SK-N-SH (cell line): Measurements from ENCODE around the gene SEMA3A. TPM values are rescaled to one million over a fixed set of nuclear protein-coding genes. Genes with fewer than 3 reads are reported as not detected.
A peak's percentile ranks its signal among the peaks of the same experiment; 100 is the strongest.

Experiments
- CTCF ChIA-PET: fragments of 300-600, 350-600 bp; formaldehyde crosslinking; extraction: SDS; loops from one replicate; lab custom pipeline; 2021; lab: Yijun Ruan, JAX
- POLR2A ChIA-PET: fragments of 350-600 bp; sonication (Branson Sonifier 250); formaldehyde crosslinking; extraction: SDS; loops from one replicate; lab custom pipeline; 2020; ENCODE audit warnings: antibody characterized with exemption, inconsistent platforms; lab: Yijun Ruan, JAX
- DNase-seq: peaks from one replicate; pipeline ENCODE4 v3.0.0; 2012
- H2AFZ ChIP-seq: fragments of 200-600 bp; sonication (generic); 2 replicates; pipeline ENCODE4 v1.8.1; 2016; ENCODE audit warnings: antibody characterized with exemption, mild to moderate bottlenecking, low read depth
- H3F3A ChIP-seq: fragments of 200-600 bp; sonication (generic); replicated peaks from 2 replicates; pipeline ENCODE3; 2016; ENCODE audit warnings: antibody characterized with exemption, mild to moderate bottlenecking; ENCODE audit not compliant: insufficient read depth
- H3K27ac ChIP-seq, 2 experiments: fragments of 200-500 bp in 1 of 2; fragments of 200-600 bp in 1 of 2; sonication (Bioruptor generic) in 1 of 2; sonication (generic), shearing (Covaris generic) in 1 of 2; 2 replicates each; pipeline versions ENCODE4 v1.5.1 to v1.6.1; 2014 to 2016; ENCODE audit warnings: low read depth in 2 of 2, inconsistent platforms in 1 of 2, low read length in 1 of 2, mild to moderate bottlenecking in 1 of 2, mixed read lengths in 1 of 2
- H3K27me3 ChIP-seq: fragments of 200-600 bp; sonication (generic), shearing (Covaris generic); 2 replicates; pipeline ENCODE4 v1.6.1; 2016; ENCODE audit warnings: mixed run types; ENCODE audit not compliant: insufficient read depth
- H3K36me3 ChIP-seq, 2 experiments: fragments of 200-500 bp in 1 of 2; fragments of 200-600 bp in 1 of 2; sonication (Bioruptor generic) in 1 of 2; sonication (generic) in 1 of 2; replicated peaks in 1 of 2; 2 replicates each; pipeline versions ENCODE3 to v1.5.1; 2014 to 2016; ENCODE audit warnings: low read length in 1 of 2, mild to moderate bottlenecking in 1 of 2; ENCODE audit not compliant: insufficient read depth in 2 of 2, control insufficient read depth in 1 of 2
- H3K4me1 ChIP-seq, 2 experiments: fragments of 200-500 bp in 1 of 2; fragments of 200-600 bp in 1 of 2; sonication (Bioruptor generic) in 1 of 2; sonication (generic), shearing (Covaris generic) in 1 of 2; 2 replicates each; pipeline versions ENCODE4 v1.5.1 to v1.6.1; 2014 to 2016; ENCODE audit warnings: low read depth in 1 of 2, low read length in 1 of 2, mixed run types in 1 of 2; ENCODE audit not compliant: insufficient read depth in 2 of 2, control insufficient read depth in 1 of 2
- H3K4me2 ChIP-seq: fragments of 200-600 bp; sonication (generic), shearing (Covaris generic); 2 replicates; pipeline ENCODE4 v1.6.1; 2017; ENCODE audit warnings: mixed run types
- H3K4me3 ChIP-seq, 2 experiments: fragments of 200-500 bp in 1 of 2; fragments of 200-600 bp in 1 of 2; sonication (Bioruptor generic) in 1 of 2; sonication (generic), shearing (Covaris generic) in 1 of 2; 2 replicates each; pipeline versions ENCODE4 v1.5.1 to v1.8.1; 2014 to 2016; ENCODE audit warnings: low read depth in 2 of 2, inconsistent platforms in 1 of 2, low read length in 1 of 2, mild to moderate bottlenecking in 1 of 2, mixed read lengths in 1 of 2, moderate library complexity in 1 of 2
- H3K79me2 ChIP-seq: fragments of 200-600 bp; sonication (generic); 2 replicates; pipeline ENCODE4 v1.8.1; 2017; ENCODE audit warnings: mild to moderate bottlenecking; ENCODE audit not compliant: insufficient read depth
- H3K9ac ChIP-seq: fragments of 200-600 bp; sonication (generic); 2 replicates; pipeline ENCODE4 v1.6.1; 2017; ENCODE audit warnings: mixed run types
- H3K9me2 ChIP-seq: fragments of 200-600 bp; sonication (generic); 2 replicates; pipeline ENCODE4 v1.6.1; 2017; ENCODE audit warnings: mixed run types
- H3K9me3 ChIP-seq: fragments of 200-600 bp; sonication (generic); 2 replicates; pipeline ENCODE4 v1.6.1; 2017; ENCODE audit warnings: mixed run types, mild to moderate bottlenecking, moderate library complexity
- H4K20me1 ChIP-seq: fragments of 200-600 bp; sonication (generic); 2 replicates; pipeline ENCODE4 v1.6.1; 2017; ENCODE audit warnings: mild to moderate bottlenecking, mixed run types; ENCODE audit not compliant: insufficient read depth
- CHD2 ChIP-seq: fragments of 150-350 bp; IDR thresholded peaks from 2 replicates; pipeline ENCODE4 v1.6.1; 2018; ENCODE audit warnings: low read length; ENCODE audit not compliant: partially characterized antibody
- ELF1 ChIP-seq: IDR thresholded peaks from 2 replicates; pipeline ENCODE4 v1.4.0; 2012
- EZH2phosphoT487 ChIP-seq: fragments of 200-600 bp; sonication (generic); IDR thresholded peaks from 2 replicates; pipeline ENCODE4 v1.6.1; 2017; ENCODE audit warnings: low read depth, mixed run types, mild to moderate bottlenecking, antibody characterized with exemption, moderate library complexity, borderline replicate concordance
- FOSL2 ChIP-seq: IDR thresholded peaks from 2 replicates; pipeline ENCODE4 v1.4.0; 2012; ENCODE audit warnings: low read depth, mild to moderate bottlenecking, moderate library complexity, borderline replicate concordance
- FOXJ3 ChIP-seq: sonication (generic); formaldehyde crosslinking; IDR thresholded peaks from 2 replicates; pipeline ENCODE4 v1.5.1; 2020; ENCODE audit warnings: mild to moderate bottlenecking, missing genetic modification reagents
- FOXM1 ChIP-seq: IDR thresholded peaks from 2 replicates; pipeline ENCODE4 v1.4.0; 2012; ENCODE audit warnings: low read depth, mild to moderate bottlenecking
- GABPA ChIP-seq: IDR thresholded peaks from 2 replicates; pipeline ENCODE4 v1.4.0; 2012; ENCODE audit warnings: low read depth, mild to moderate bottlenecking
- GATA2 ChIP-seq: sonication (generic); formaldehyde crosslinking; IDR thresholded peaks from 2 replicates; pipeline ENCODE4 v1.5.0; 2020; ENCODE audit warnings: mild to moderate bottlenecking, missing genetic modification reagents
- JUND ChIP-seq: IDR thresholded peaks from 2 replicates; pipeline ENCODE4 v1.4.0; 2012
- MEF2A ChIP-seq: IDR thresholded peaks from 2 replicates; pipeline ENCODE4 v1.4.0; 2012; ENCODE audit warnings: low read depth, borderline replicate concordance
- NFIC ChIP-seq: IDR thresholded peaks from 2 replicates; pipeline ENCODE4 v1.4.0; 2012; ENCODE audit warnings: borderline replicate concordance
- NRF1 ChIP-seq: IDR thresholded peaks from 2 replicates; pipeline ENCODE4 v1.6.1; 2012; ENCODE audit warnings: low read depth, mild to moderate bottlenecking, low read length
- POLR2AphosphoS5 ChIP-seq: IDR thresholded peaks from 2 replicates; pipeline ENCODE4 v1.6.1; 2012; ENCODE audit warnings: low read depth, low read length
- RAD21 ChIP-seq: IDR thresholded peaks from 2 replicates; pipeline ENCODE4 v1.6.1; 2012; ENCODE audit warnings: mild to moderate bottlenecking, low read length
- RCOR1 ChIP-seq: fragments of 150-350 bp; IDR thresholded peaks from 2 replicates; pipeline ENCODE4 v1.6.1; 2017; ENCODE audit warnings: antibody characterized with exemption, low read length
- RFX5 ChIP-seq: IDR thresholded peaks from 2 replicates; pipeline ENCODE4 v1.6.1; 2012; ENCODE audit warnings: mild to moderate bottlenecking, improper control_type of control experiment, low read length
- RXRA ChIP-seq: IDR thresholded peaks from 2 replicates; pipeline ENCODE4 v1.4.0; 2012; ENCODE audit warnings: low read depth, mild to moderate bottlenecking, borderline replicate concordance
- SIN3A ChIP-seq: IDR thresholded peaks from 2 replicates; pipeline ENCODE4 v1.6.1; 2012; ENCODE audit warnings: low read depth, mild to moderate bottlenecking, low read length, moderate library complexity, borderline replicate concordance
- SMC3 ChIP-seq: IDR thresholded peaks from 2 replicates; pipeline ENCODE4 v1.6.1; 2012; ENCODE audit warnings: low read depth, low read length, improper control_type of control experiment
- TCF12 ChIP-seq: IDR thresholded peaks from 2 replicates; pipeline ENCODE4 v1.4.0; 2012
- TEAD4 ChIP-seq: IDR thresholded peaks from 2 replicates; pipeline ENCODE4 v1.4.0; 2012; ENCODE audit warnings: mild to moderate bottlenecking, borderline replicate concordance; ENCODE audit not compliant: insufficient read depth
- USF1 ChIP-seq: IDR thresholded peaks from 2 replicates; pipeline ENCODE4 v1.4.0; 2012; ENCODE audit warnings: low read depth, borderline replicate concordance
- YY1 ChIP-seq: IDR thresholded peaks from 2 replicates; pipeline ENCODE4 v1.4.0; 2012; ENCODE audit warnings: low read depth, mild to moderate bottlenecking
- WGBS: methylation state at CpG from one replicate; pipeline ENCODE4 v1.1.6; 2017; ENCODE audit warnings: low lambda C conversion rate; 5-methylcytosine and 5-hydroxymethylcytosine counted together
- polyA plus RNA-seq, 3 experiments: library from polyadenylated mRNA; depleted of rRNA; stranded (reverse); fragments of >200 nt; gene quantifications; 2 replicates each; pipeline ENCODE4 v1.2.3, GENCODE V29; 2012
- TF ChIP-seq, protein P1 (sequence below): IDR thresholded peaks from 2 replicates; pipeline ENCODE4; 2012
- TF ChIP-seq, protein P2 (sequence below): fragments of 150-350 bp; IDR thresholded peaks from 2 replicates; pipeline ENCODE4 v1.6.1; 2017; ENCODE audit warnings: antibody characterized with exemption, low read length, low read depth, borderline replicate concordance
- TF ChIP-seq, protein P3 (sequence below): IDR thresholded peaks from 2 replicates; pipeline ENCODE4 v1.4.0; 2012; ENCODE audit warnings: low read depth
- TF ChIP-seq, protein P4 (sequence below): fragments of 150-350 bp; IDR thresholded peaks from 2 replicates; pipeline ENCODE4 v1.6.1; 2016; ENCODE audit warnings: mild to moderate bottlenecking, low read depth, low read length
- TF ChIP-seq, protein P5 (sequence below): fragments of 200-600 bp; sonication (generic); IDR thresholded peaks from 2 replicates; pipeline ENCODE4 v1.6.1; 2017; ENCODE audit warnings: antibody characterized with exemption, mild to moderate bottlenecking, moderate library complexity

The SEMA3A gene
- polyA plus RNA-seq, 1 of the 3 experiments (the other 2 are of a cell fraction): 15.9 TPM

DNA sequence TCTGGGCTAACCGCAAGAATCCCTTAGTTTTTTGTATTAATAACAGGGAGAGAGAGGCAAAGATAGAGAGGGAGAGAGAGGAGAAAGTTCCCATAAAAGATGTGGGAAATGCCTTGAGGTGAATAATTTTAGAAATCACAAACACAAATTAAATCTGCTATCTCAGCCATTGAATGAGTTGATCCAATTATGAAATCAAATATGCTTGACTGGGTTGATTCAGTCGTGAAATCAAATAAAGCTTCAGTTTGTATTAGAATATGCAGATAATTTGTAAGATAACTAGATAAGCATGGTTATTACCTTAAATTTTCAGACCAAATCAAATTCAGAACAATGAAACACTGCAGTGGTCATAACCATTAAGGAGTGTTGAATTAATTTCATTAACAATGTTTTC, 68.9 kb downstream of the SEMA3A start (continued):
- TF ChIP-seq FOXM1 (no peak), GATA2 (CRISPR knock-in tag) (peak; percentile 52; the same call in 1 of the 2 replicates), RXRA (no peak), EZH2phosphoT487 (no peak), SMC3 (no peak), MEF2A (no peak), NFIC (no peak), CHD2 (no peak), NRF1 (no peak), POLR2AphosphoS5 (no peak), SIN3A (no peak), TEAD4 (peak; percentile 40; the same call in 1 of the 2 replicates), RCOR1 (peak; percentile 84), FOXJ3 (no peak), USF1 (no peak), RAD21 (no peak), TCF12 (peak; percentile 8; the same call in 1 of the 2 replicates)
- TF ChIP-seq, protein P1, sequence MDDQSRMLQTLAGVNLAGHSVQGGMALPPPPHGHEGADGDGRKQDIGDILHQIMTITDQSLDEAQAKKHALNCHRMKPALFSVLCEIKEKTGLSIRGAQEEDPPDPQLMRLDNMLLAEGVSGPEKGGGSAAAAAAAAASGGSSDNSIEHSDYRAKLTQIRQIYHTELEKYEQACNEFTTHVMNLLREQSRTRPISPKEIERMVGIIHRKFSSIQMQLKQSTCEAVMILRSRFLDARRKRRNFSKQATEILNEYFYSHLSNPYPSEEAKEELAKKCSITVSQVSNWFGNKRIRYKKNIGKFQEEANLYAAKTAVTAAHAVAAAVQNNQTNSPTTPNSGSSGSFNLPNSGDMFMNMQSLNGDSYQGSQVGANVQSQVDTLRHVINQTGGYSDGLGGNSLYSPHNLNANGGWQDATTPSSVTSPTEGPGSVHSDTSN: no peak
- TF ChIP-seq, protein P2, sequence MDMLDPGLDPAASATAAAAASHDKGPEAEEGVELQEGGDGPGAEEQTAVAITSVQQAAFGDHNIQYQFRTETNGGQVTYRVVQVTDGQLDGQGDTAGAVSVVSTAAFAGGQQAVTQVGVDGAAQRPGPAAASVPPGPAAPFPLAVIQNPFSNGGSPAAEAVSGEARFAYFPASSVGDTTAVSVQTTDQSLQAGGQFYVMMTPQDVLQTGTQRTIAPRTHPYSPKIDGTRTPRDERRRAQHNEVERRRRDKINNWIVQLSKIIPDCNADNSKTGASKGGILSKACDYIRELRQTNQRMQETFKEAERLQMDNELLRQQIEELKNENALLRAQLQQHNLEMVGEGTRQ: no peak

- Histone ChIP-seq H3K27ac (peak overlapping the region; percentile 27 to 39), H2AFZ (0 out of 2 replicates have a peak overlapping the region, but pooled peaks have one; percentile 5), H3K4me3 (no peak overlapping the region; a peak in 1 of 4 replicates), H3K9me3 (no peaks in the 10 kb centered on the region; the same call in 1 of the 2 replicates), H3K4me1 (peaks cover 0 to 14% of the 10 kb centered on the region in 2 experiments; a peak in 2 of 4 replicates), H3K27me3 (no peaks in the 10 kb centered on the region), H3K9me2 (no peaks in the 10 kb centered on the region), H3K79me2 (no peaks in the 10 kb centered on the region), H3K36me3 (peaks cover 0 to 6% of the 10 kb centered on the region in 2 experiments), H4K20me1 (no peaks in the 10 kb centered on the region), H3K4me2 (peak overlapping the region; percentile 38), H3K9ac (no peak overlapping the region), H3F3A (peaks cover 7% of the 10 kb centered on the region)
- DNase-seq: no peak
- WGBS: 69% methylated on average over 5 of the region's 5 CpGs
- ChIA-PET CTCF (interaction anchor here (1.0 to 1.3 kb wide), 4 partner anchors 12 to 524 kb away, joined by 3 to 4 read pairs (median 4); no protein-coding TSS in a partner anchor), POLR2A (no interaction called here)
- TF ChIP-seq, protein P3, sequence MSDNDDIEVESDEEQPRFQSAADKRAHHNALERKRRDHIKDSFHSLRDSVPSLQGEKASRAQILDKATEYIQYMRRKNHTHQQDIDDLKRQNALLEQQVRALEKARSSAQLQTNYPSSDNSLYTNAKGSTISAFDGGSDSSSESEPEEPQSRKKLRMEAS: no peak
- TF ChIP-seq NRF1 (no peak), YY1 (no peak), RCOR1 (no peak), FOSL2 (no peak), TEAD4 (no peak), RAD21 (no peak), TCF12 (peak; percentile 30), RXRA (no peak), FOXM1 (no peak), MEF2A (peak; percentile 55), ELF1 (no peak), RFX5 (no peak), JUND (no peak), SIN3A (no peak), GABPA (no peak)
- TF ChIP-seq, protein P4, sequence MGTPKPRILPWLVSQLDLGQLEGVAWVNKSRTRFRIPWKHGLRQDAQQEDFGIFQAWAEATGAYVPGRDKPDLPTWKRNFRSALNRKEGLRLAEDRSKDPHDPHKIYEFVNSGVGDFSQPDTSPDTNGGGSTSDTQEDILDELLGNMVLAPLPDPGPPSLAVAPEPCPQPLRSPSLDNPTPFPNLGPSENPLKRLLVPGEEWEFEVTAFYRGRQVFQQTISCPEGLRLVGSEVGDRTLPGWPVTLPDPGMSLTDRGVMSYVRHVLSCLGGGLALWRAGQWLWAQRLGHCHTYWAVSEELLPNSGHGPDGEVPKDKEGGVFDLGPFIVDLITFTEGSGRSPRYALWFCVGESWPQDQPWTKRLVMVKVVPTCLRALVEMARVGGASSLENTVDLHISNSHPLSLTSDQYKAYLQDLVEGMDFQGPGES: no peak
- TF ChIP-seq, protein P5, sequence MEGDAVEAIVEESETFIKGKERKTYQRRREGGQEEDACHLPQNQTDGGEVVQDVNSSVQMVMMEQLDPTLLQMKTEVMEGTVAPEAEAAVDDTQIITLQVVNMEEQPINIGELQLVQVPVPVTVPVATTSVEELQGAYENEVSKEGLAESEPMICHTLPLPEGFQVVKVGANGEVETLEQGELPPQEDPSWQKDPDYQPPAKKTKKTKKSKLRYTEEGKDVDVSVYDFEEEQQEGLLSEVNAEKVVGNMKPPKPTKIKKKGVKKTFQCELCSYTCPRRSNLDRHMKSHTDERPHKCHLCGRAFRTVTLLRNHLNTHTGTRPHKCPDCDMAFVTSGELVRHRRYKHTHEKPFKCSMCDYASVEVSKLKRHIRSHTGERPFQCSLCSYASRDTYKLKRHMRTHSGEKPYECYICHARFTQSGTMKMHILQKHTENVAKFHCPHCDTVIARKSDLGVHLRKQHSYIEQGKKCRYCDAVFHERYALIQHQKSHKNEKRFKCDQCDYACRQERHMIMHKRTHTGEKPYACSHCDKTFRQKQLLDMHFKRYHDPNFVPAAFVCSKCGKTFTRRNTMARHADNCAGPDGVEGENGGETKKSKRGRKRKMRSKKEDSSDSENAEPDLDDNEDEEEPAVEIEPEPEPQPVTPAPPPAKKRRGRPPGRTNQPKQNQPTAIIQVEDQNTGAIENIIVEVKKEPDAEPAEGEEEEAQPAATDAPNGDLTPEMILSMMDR: no peak
Observed at GRCh38 chr7:84123965-84124547, 70.5 kb downstream of the SEMA3A start.
